C4-2B (cell line): Measurements from ENCODE around the gene CCT3.

Source experiments
- CTCF ChIP-seq: fragments of 450-650 bp; conservative IDR thresholded peaks from 2 replicates; pipeline ENCODE4 v1.5.1; 2017; ENCODE audit warnings: mild to moderate bottlenecking
- ZFX ChIP-seq: fragments of 450-650 bp; IDR thresholded peaks from 2 replicates; pipeline ENCODE4 v1.6.1; 2017

- no peak for TF ChIP-seq CTCF
- no peak for TF ChIP-seq ZFX
Measured at GRCh38 chr1:156368889-156369684, 31.0 kb upstream of the CCT3 start, which contains the start of gene RHBG.
